MM.1S (cell line): Measurements from ENCODE around the gene CDYL.

ENCODE experiments used
- DNase-seq: peaks from one replicate; pipeline ENCODE4 v3.0.0-alpha.2; 2015
- H2AFZ ChIP-seq: fragments of 300-600 bp; sonication (generic); 2 replicates; pipeline ENCODE4 v1.6.0; 2016; ENCODE audit warnings: antibody characterized with exemption, low read length
- H3F3A ChIP-seq: fragments of 300-600 bp; sonication (generic); 2 replicates; pipeline ENCODE4 v1.6.1; 2016; ENCODE audit warnings: mild to moderate bottlenecking, antibody characterized with exemption, low read length, moderate library complexity, mixed read lengths; ENCODE audit not compliant: insufficient read depth
- H3K27ac ChIP-seq: fragments of 300-600 bp; sonication (generic); 2 replicates; pipeline ENCODE4 v1.5.1; 2016; ENCODE audit warnings: mild to moderate bottlenecking, low read length
- H3K27me3 ChIP-seq: fragments of 300-600 bp; sonication (generic); replicated peaks from 2 replicates; pipeline ENCODE4 v1.6.0; 2016; ENCODE audit warnings: low read length; ENCODE audit not compliant: insufficient read depth
- H3K36me3 ChIP-seq: fragments of 300-600 bp; sonication (generic); replicated peaks from 2 replicates; pipeline ENCODE4 v1.6.1; 2016; ENCODE audit warnings: mild to moderate bottlenecking, low read length, mixed read lengths; ENCODE audit not compliant: insufficient read depth
- H3K4me1 ChIP-seq: fragments of 300-600 bp; sonication (generic); 2 replicates; pipeline ENCODE4 v1.6.1; 2016; ENCODE audit warnings: low read length, mixed read lengths
- H3K4me2 ChIP-seq: fragments of 300-600 bp; sonication (generic); 2 replicates; pipeline ENCODE4 v1.6.0; 2016; ENCODE audit warnings: low read depth, low read length
- H3K4me3 ChIP-seq: fragments of 300-600 bp; sonication (generic); 2 replicates; pipeline ENCODE4 v1.5.1; 2016; ENCODE audit warnings: low read length, mixed read lengths
- H3K79me2 ChIP-seq: fragments of 300-600 bp; sonication (generic); 2 replicates; pipeline ENCODE4 v1.6.1; 2016; ENCODE audit warnings: mixed run types, low read length, mixed read lengths
- H3K9ac ChIP-seq: fragments of 300-600 bp; sonication (generic); 2 replicates; pipeline ENCODE4 v1.6.1; 2016; ENCODE audit warnings: low read length, mixed read lengths
- H3K9me2 ChIP-seq: fragments of 300-600 bp; sonication (generic); replicated peaks from 2 replicates; pipeline ENCODE4 v1.6.1; 2016; ENCODE audit warnings: mild to moderate bottlenecking, low read length, mixed read lengths; ENCODE audit not compliant: insufficient read depth
- H3K9me3 ChIP-seq: fragments of 300-600 bp; sonication (generic); replicated peaks from 2 replicates; pipeline ENCODE4 v1.6.1; 2016; ENCODE audit warnings: mild to moderate bottlenecking, low read length, mixed read lengths; ENCODE audit not compliant: insufficient read depth
- H4K20me1 ChIP-seq: fragments of 300-600 bp; sonication (generic); 2 replicates; pipeline ENCODE4 v1.6.1; 2016; ENCODE audit warnings: mild to moderate bottlenecking, low read length, moderate library complexity, mixed read lengths; ENCODE audit not compliant: insufficient read depth
- CTCF ChIP-seq: fragments of 300-600 bp; sonication (generic); IDR thresholded peaks from 2 replicates; pipeline ENCODE4 v1.5.1; 2016; ENCODE audit warnings: antibody characterized with exemption, low read length, mixed read lengths
- EZH2 ChIP-seq: fragments of 300-600 bp; sonication (generic); optimal IDR thresholded peaks from 2 replicates; pipeline ENCODE3; 2017; ENCODE audit warnings: low read depth, mild to moderate bottlenecking, antibody characterized with exemption, low read length, mixed read lengths
- EZH2phosphoT487 ChIP-seq: fragments of 300-600 bp; sonication (generic); IDR thresholded peaks from 2 replicates; pipeline ENCODE4 v1.6.1; 2018; ENCODE audit warnings: antibody characterized with exemption, low read length

Gene CDYL

GRCh38 chr6:4916954-4917561, 140.9 kb downstream of the CDYL start:
- H3K27ac ChIP-seq, result no peak overlapping the region
- no peak overlapping the region for H3K9ac ChIP-seq
- H3K36me3 ChIP-seq, result no peaks in the 10 kb centered on the region
- H3K9me2 ChIP-seq, result no peaks in the 10 kb centered on the region
- no peak overlapping the region for H3K4me3 ChIP-seq
- DNase-seq, result no peak
- no peak for TF ChIP-seq EZH2phosphoT487
- TF ChIP-seq EZH2, result no peak
- no peak for TF ChIP-seq CTCF
- H3K4me1 ChIP-seq, result no peaks in the 10 kb centered on the region
- H3K79me2 ChIP-seq, result peaks cover 99% of the 10 kb centered on the region
- H4K20me1 ChIP-seq, result 0 out of 2 replicates have a peak, but pooled peaks cover 5% of the 10 kb centered on the region
- no peaks in the 10 kb centered on the region for H3F3A ChIP-seq
- H3K27me3 ChIP-seq, result no peaks in the 10 kb centered on the region
- no peak overlapping the region for H2AFZ ChIP-seq
- H3K9me3 ChIP-seq, result no peaks in the 10 kb centered on the region
- no peak overlapping the region for H3K4me2 ChIP-seq

- no peak for DNase-seq
- Histone ChIP-seq H3K9ac (no peak overlapping the region), H3F3A (no peaks in the 10 kb centered on the region), H3K36me3 (no peaks in the 10 kb centered on the region), H3K27ac (no peak overlapping the region), H3K27me3 (no peaks in the 10 kb centered on the region), H3K4me2 (no peak overlapping the region), H2AFZ (no peak overlapping the region), H3K79me2 (peaks cover 95% of the 10 kb centered on the region), H4K20me1 (0 out of 2 replicates have a peak, but pooled peaks cover 5% of the 10 kb centered on the region), H3K4me1 (no peaks in the 10 kb centered on the region), H3K9me2 (no peaks in the 10 kb centered on the region), H3K9me3 (no peaks in the 10 kb centered on the region), H3K4me3 (no peak overlapping the region)
- TF ChIP-seq EZH2 (no peak), CTCF (no peak), EZH2phosphoT487 (no peak)
Observed at GRCh38 chr6:4920914-4921410, 144.8 kb downstream of the CDYL start.

GRCh38 chr6:4922488-4923037, 146.4 kb downstream of the CDYL start:
- Histone ChIP-seq H2AFZ (no peak overlapping the region), H3K9me2 (no peaks in the 10 kb centered on the region), H3K9me3 (no peaks in the 10 kb centered on the region), H3K36me3 (no peaks in the 10 kb centered on the region), H3K4me3 (no peak overlapping the region), H3K4me2 (no peak overlapping the region), H3K27ac (no peak overlapping the region), H4K20me1 (0 out of 2 replicates have a peak, but pooled peaks cover 5% of the 10 kb centered on the region), H3K79me2 (peaks cover 95% of the 10 kb centered on the region), H3K9ac (no peak overlapping the region), H3F3A (no peaks in the 10 kb centered on the region), H3K4me1 (0 out of 2 replicates have a peak, but pooled peaks cover under 1% of the 10 kb centered on the region), H3K27me3 (no peaks in the 10 kb centered on the region)
- TF ChIP-seq EZH2 (no peak), CTCF (no peak), EZH2phosphoT487 (no peak)
- DNase-seq, result no peak
